HG02623 (cell line): ENCODE measurements around the gene LAMB4.

Experiments
- ATAC-seq: cut with Tn5 transposase; IDR thresholded peaks from one replicate; pipeline ENCODE4 v1.9.1; 2021; ENCODE audit warnings: moderate library complexity; ENCODE audit not compliant: unreplicated experiment

The LAMB4 gene, protein sequence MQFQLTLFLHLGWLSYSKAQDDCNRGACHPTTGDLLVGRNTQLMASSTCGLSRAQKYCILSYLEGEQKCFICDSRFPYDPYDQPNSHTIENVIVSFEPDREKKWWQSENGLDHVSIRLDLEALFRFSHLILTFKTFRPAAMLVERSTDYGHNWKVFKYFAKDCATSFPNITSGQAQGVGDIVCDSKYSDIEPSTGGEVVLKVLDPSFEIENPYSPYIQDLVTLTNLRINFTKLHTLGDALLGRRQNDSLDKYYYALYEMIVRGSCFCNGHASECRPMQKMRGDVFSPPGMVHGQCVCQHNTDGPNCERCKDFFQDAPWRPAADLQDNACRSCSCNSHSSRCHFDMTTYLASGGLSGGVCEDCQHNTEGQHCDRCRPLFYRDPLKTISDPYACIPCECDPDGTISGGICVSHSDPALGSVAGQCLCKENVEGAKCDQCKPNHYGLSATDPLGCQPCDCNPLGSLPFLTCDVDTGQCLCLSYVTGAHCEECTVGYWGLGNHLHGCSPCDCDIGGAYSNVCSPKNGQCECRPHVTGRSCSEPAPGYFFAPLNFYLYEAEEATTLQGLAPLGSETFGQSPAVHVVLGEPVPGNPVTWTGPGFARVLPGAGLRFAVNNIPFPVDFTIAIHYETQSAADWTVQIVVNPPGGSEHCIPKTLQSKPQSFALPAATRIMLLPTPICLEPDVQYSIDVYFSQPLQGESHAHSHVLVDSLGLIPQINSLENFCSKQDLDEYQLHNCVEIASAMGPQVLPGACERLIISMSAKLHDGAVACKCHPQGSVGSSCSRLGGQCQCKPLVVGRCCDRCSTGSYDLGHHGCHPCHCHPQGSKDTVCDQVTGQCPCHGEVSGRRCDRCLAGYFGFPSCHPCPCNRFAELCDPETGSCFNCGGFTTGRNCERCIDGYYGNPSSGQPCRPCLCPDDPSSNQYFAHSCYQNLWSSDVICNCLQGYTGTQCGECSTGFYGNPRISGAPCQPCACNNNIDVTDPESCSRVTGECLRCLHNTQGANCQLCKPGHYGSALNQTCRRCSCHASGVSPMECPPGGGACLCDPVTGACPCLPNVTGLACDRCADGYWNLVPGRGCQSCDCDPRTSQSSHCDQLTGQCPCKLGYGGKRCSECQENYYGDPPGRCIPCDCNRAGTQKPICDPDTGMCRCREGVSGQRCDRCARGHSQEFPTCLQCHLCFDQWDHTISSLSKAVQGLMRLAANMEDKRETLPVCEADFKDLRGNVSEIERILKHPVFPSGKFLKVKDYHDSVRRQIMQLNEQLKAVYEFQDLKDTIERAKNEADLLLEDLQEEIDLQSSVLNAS (N-terminal part only)

DNA sequence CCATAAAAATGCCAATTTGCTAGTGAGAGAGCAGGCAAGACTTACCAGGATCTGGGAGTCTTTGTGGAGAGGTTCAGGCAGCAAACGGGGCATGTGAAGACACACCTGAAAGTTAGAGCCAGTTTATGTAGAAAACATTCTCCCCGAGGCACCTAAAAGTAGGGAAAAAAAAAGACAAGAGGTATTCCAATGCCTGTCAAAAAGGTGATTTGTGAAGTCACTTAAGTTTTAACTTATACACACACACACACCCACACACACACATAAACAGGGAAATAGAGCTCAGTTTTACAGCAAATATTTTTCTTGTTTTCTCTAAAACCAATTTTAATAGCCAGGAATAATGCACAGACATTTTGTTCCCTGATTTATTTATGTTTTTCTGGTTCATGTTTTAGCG is at the start of gene LAMB4:
Gene LAMB4, minus strand, starts transcription at position 101 of the 400 bp plus-strand sequence. CDS start 7,197 bp downstream, outside the sequence.
- ATAC-seq, result no peak

DNA sequence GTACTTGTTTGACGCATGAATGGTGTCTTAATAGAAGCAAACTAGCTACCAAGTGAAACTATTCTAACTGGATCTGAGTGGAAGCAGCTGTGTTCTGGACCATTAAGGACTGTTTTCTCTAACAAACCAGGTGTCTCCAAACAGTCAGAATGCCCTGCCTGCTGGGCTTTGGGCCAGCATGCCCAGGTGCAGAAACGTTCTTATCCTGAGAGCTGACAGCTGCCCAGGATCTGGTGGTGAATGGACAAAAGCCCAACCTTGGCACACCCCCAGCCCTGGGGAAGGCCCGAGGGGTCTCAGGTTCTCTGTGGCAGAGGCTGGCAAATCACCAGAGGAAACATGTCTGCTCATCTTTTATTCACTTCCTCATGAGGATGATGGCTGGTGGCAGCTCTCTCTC is 48.2 kb upstream of the LAMB4 start:
- no peak for ATAC-seq

DNA sequence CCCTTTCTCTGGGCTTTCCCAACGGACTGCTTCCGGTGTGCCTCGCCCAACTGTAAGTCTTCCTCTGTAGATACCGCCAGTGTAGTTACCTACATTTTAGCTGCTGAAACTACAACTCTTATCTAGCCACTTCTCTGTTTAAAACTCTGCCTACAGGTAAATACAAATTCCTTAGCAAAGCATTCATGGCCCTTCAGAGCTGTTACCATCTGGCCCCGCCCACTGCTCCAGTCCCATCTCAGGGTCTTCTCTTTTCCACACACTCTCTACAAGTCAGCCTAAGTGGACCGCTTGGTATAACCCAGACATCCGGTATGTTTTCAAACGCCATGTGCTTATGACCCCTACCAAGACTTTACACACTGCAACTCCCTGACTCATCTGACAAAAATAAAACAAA is 41.0 kb upstream of the LAMB4 start:
- ATAC-seq, result no peak

DNA sequence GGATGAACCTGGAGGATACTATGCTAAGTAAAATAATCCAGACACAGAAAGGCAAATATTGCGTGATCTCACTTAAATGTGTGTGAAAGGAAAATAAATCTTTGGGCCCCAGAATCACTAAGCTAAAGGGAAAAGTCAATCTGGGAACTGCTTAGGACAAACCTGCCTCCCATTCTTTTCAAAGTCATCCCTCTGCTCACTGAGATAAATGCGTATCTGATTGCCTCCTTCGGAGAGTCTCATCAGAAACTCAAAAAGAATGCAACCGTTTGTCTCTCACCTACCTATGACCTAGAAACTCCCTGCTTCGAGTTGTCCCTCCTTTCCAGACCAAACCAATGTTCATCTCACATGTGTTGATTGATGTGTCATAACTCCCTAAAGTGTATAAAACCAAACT is 40.1 kb upstream of the LAMB4 start:
- ATAC-seq, result no peak

DNA sequence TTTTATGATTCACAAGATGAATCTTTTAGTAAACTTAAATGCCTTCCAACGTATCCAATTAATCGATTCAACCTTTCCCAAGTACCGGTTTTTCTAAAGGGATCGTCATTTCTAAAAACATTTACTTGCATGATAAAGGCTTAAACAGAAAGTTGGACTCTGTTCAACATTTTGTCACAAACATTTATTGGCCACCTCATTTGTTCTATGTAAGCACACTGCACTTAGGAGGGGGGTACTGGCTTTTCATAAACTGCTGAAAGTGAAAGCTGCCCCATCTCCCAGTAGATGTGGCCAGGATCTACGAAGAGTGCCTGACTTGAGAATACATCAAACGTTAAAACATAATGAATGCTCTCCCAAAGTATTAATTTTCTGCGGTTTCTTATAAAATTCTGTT is 37.3 kb upstream of the LAMB4 start:
- no peak for ATAC-seq

DNA sequence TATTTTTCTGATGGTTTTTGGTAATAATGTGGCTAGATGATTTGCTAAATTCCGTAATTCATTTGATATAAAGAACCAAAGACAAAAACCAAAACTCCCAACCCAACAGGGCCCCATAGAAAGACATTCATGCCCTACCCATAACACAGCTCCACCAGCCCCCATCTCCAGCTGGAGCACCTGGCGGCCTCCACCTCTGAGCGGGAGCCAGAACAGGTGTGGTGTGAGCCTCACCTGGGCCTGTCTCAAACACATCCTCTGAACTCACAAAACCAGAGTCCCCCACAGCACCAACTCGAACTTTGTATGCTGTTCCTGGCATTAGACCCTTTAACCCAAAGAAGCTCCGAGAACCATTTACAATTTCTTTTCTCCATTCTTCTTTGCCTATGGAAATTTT is 36.5 kb upstream of the LAMB4 start:
- no peak for ATAC-seq

DNA sequence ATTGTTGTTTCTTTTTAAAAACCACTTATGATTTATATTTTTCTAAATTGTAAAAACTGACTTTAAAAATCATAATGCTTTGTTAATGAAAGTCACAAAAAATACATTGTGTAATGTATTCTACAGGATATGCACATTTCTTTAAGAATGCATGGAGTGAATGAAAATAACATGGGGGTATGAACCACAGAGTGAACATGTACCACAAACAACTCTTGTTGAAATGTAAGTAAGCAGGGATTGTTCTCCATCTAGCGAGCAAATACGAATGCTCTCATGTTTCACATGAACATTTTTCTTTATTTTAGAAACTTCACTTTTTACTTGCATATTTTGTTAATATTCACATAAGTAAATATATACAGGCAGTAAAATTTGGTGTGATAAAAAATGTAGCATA is 35.6 kb upstream of the LAMB4 start:
- ATAC-seq, result no peak

DNA sequence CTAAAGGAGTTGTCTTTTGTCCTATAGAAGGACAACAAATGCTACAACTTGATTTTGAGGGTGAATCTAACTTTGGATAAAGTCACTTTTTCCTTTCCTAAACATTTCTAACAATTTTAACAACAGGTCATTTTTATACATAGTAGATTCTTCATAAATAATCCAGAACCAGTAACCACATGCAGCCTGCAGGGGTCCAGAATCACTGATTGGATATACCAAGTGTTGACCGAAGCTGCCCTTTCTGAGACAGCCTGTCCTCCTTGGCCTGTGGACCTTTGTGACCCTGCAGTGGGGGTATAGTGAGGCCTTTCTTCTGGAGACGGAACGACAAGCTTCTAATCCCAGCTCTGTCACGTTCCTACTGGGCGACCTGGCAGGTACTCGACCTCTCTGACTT is 34.8 kb upstream of the LAMB4 start:
- ATAC-seq, result no peak

DNA sequence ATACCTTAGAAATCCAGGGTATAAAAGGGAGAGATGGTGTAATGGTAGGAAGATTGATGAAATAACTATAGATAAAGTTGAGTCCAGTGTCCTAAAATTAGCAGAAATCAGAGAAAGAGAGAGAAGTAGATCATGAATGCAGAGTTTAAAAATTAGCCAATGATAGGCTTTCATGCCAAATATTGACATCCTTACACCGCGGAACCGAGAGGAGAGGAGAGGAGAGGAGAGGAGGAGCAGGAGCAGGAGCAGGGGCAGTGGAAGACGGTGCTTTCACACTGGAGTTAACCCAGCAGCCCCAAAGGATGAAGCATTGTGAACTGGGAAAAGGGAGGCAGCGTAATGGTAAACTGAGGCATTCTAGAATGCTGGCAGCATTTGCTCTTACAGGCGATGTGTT is 34.2 kb upstream of the LAMB4 start:
- ATAC-seq, result no peak

DNA sequence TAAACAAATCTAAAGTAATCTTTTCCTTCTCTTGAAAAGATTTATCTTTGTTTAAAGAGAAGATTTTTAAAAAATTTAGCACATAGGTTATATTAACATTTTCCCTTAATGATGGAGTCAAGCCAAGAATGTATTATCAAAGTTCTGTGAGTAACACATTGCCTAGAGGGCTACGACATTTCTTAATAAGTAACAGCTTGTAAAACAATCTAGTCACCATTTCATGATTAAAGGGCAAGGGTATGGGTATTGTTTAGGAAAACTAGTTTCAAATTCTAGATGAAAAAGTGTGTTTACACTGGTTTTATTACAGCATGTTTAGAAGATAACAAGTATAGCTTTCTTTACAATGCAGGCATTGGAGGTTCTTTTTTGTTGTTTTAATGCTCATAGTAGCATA is 28.6 kb upstream of the LAMB4 start:
- no peak for ATAC-seq

DNA sequence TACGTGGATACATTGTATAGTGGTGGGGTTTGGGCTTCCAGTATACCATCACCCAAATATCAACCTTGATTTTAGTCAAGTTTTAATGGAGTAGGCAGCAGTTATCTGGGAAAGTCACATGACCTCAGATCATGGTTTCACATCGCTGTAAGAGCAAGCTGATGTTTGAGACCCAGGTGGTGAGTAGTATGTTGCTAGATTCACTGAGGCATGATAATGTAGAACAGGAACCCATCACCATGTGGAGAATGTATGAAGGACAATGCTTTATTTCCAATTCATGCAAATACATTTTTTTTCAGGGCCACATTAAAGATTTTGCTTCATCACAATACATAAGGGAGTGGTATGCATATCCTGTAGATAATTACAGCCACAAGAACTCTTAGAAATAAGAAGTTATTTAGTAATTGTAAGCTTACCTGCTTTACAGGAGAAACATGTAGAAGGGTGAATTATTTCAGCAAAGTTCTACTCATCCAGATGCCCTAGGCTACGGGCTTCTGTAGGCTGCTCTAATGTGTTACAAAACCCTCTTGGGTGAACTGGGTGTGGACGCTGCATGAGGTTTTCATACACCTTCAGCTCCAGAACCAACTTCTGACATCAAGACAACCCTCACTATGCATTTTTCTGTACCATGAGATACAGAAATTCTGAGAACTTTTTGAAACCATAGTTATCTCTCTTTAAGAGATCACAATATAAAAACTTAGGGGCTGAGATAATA is 27.6 kb upstream of the LAMB4 start:
- ATAC-seq, result no peak

DNA sequence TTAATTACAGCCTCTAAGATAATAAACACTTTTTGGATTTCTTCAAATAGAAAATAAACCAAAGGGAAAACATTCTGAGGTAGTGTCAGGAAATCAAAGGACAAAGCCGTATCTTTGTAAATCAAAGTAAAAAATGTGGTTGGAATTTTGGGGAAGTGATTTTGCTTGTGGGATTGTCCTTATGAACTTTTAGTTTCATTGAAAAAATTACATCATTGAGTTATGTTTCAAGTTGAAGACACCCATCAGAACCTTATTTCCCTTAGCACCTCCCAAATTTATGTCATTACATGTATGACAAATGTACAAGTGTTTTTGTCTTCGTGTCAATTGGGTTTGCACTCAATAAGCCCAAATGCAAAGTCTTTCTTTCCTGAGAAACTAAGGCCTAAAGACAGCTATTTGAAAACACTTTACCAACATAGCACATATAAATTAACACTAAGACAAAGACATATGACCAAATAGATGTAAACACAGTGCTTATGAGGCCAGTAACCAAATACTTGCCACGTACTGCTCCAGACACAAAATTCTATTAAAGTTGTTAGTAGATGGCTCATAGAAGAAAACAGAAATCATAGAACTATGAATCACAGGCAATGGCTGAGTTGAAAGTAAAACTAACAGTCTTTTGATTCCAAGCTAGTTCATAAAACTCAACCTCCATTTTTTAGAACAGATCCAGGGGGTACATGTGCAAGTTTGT is 26.9 kb upstream of the LAMB4 start:
- no peak for ATAC-seq

DNA sequence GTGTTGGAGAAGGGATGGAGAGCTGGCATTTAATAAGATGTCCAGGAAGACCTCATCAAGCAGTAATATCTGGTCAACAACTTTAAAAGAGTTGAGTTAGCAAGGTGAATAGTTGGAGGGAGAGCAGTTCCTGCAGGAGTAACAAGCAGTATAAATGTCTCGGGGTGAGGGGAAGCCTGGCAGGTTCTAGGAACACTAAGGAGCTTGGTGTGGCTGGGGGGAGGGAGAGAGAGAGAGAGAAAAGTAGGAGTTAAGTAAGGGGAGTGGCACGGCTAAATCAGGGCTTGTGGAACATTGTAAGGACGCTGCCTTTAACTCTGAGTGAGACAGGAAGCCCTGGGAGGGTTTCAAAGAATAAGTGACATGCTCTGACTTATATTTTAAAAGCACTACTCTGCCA is 22.0 kb upstream of the LAMB4 start:
- ATAC-seq, result no peak

DNA sequence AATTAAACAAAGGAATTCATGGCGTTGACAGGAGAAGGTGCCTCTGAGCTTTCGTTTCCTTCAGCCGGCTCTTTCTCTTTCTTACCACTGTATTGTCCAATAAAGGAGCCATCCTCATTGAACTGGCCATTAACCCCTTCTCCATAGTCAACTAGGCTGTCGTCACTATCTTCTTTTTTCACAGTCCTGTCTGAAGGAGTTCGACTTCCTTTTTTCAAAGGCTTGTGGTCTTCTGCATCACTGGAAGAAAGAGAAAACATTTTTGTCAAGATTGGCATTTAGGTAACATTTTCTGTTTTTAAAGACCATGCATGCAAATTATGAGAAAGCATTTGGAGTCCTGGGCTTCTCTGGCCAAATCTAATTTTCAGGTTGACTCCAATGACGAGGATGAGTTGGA is 19.7 kb upstream of the LAMB4 start:
- no peak for ATAC-seq

DNA sequence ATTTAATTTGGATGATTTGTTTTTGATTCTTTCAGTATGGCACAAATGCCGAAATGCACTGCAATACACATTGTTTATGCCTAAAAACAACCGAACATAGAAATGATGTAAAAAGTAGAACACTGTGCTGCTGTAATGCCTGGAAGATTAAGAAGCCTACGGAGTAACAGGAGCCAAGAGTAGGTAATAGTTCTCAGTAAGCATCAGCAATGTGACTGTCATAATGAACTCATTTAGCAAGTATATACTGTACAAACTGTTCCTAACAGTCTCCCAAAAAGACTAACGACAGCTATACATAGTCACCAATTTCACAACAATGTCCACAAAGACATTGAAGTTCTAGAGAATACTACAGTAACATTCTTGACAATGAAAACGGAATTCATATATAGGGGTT is 19.0 kb upstream of the LAMB4 start:
- ATAC-seq, result no peak

DNA sequence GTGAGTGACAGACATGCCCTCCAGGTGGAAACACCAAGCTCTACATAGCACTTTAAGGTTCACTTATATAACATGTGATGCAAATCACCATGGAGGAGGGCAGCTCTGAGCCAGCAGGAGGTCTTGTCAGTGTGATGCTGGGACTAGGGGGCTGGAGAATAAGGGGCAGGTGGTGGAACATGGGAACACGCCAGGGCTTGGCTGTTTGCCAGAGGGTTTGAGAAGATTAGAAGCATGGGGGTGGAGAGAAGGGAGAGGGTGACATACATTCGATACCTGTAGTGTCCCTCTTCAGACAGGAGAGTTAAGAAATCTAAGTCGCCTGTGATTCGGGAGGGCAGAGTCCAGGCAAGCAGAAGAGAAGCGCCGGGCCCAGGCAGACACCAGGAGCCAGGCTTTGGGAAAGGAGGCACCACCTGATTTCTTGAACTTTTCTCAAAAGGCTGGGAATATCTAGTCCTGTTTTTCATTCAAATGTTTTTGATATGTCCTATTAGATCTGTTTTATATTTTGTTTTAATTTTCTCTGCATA is 16.9 kb upstream of the LAMB4 start:
- no peak for ATAC-seq

DNA sequence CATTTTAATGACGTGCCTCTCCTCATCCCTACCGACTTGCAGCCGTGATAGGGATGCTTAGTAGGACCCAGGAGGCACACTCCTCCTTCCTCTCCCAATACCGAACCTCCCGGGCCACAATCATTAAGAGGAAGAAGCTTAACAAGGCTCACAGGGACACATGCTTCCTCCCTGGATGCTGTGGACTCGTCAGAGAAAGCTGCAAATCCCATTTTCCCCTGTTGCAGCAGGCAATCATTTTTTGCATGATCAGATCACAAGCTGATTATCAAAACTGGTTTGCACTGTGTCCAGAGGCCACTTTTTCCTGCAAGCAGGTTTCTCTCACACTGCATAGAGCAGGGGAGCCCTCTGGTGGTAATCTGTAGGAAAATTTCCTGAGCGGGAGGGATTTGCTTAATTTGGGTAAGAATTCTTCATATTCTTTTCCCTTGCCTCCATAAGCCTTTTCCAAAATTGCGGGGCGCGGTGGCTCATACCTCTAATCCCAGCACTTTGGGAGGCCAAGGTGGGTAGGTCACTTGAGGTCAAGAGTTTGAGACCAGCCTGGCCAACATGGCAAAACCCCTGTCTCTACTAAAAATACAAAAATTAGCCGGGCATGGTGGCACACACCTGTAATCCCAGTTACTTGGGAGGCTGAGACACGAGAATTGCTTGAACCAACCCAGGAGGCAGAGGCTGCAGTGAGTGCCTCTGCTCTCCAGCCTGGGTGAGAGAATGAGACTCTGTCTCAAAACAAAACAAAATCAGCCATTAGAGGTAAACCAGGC is 16.1 kb upstream of the LAMB4 start:
- ATAC-seq, result no peak

DNA sequence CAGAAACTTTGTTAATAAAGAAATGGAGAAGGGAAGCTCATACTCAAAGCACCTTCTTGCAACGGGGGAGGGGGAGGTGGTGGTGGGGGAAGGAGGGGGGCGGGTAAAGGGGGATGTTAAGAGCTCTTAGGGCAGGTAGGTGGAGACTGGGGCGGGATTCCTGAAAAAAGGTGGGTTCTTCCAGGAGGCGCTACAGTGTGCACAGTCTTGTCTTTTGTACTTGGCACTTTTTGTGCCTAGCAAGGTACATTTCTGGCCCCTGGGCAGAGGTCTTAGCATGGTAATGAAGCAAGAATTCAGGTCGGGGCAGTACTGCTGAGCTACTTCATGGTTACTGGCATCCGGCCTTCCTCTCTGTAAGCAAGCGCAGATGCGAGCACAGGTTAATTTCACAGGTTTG is 15.2 kb upstream of the LAMB4 start:
- no peak for ATAC-seq

DNA sequence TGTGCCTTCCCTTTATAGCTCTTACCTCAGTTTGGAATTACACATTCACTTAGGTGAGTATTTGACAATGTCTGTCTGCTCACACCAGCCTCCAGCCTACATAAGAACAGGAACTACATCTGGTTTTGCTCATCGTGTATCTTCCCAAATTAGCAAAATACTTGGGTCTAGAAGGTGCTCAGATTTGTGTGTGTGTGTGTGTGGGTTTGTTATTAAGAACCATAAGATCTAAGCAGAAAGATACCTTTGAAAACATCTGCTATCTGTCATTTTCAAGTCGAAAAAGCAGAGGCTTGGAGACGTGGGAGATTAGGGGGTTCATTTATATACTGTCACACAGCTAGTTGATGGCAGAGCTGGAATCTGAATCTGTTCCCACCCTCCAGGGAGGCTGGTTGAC is 14.8 kb upstream of the LAMB4 start:
- ATAC-seq, result no peak
